KBM-7 (cell line): Measurements from ENCODE around the gene CCNY.

Experiments used
- DNase-seq: peaks from one replicate; pipeline ENCODE4 v3.0.0-alpha.2; 2015
- in situ Hi-C: fragments of 300-500 bp; cut with MboI; formaldehyde crosslinking; loops from 2 replicates; pipeline ENCODE4 v1.14.3; 2020; ENCODE audit warnings: low sequenced_read_pairs, low pct_unique_long_range_greater_than_20kb, mixed read lengths

The CCNY gene

GRCh38 chr10:35438718-35439571, 102.6 kb downstream of the CCNY start:
- in situ Hi-C loops, result no loop called here
- DNase-seq, result no peak

DNA sequence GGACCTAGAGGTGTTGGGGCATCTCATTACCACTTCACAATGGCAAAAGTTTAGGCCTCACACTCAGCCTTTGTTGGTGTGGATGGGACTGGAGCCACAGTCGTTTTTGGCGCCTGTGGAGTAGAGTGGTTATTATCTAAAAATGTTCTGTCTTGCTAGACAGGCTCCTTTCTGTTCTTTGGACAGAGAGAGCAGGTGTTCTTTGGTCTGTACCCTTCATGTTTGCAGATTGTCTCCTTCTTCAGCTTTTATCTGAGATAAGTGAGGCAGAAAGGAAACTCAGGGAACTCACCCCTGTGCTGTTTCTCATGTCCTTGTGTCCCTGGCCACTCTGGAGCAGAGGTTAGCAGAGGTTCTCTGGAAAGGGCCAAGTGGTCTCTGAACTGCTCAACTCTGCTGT, 103.7 kb downstream of the CCNY start:
- in situ Hi-C loops, result no loop called here
- no peak for DNase-seq

DNA sequence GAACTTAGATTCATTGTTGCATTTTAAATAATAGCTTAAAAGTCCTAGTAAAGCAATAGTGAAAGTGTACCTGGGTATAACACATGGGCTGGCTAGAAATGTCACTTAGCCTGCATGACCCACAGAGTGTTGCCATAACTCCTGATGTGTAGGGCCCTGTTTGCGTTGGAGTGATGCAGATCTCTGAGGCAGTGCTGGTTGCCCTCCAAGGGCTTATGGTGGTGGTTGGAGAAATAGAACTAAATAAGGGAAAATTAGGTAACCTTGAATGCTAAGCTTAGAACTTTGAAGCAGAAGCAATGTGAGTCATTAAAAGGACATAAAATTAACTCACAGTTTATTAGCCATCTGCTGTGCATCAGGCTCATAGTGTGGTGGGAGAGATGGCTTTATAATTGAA, 105.7 kb downstream of the CCNY start:
- no peak for DNase-seq
- in situ Hi-C loops, result no loop called here

DNA sequence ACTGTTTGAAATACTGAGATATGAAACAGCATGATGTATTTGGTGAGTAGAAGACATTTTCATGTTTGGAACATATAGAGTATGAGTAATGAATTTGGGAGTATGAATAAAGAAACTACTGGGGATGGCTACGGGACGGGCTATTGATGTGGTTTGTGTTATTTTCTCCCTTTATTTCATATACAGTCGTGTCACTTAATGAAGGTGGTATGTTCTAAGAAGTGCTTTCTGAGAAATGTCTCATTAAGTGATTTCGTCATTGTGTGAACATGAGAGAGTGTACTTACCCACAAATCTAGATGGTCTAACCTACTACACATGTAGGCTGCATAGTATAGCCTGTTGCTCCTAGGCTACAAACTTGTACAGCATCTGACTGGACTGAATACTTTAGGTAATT, 106.3 kb downstream of the CCNY start:
- no peak for DNase-seq
- in situ Hi-C loops, result no loop called here

DNA sequence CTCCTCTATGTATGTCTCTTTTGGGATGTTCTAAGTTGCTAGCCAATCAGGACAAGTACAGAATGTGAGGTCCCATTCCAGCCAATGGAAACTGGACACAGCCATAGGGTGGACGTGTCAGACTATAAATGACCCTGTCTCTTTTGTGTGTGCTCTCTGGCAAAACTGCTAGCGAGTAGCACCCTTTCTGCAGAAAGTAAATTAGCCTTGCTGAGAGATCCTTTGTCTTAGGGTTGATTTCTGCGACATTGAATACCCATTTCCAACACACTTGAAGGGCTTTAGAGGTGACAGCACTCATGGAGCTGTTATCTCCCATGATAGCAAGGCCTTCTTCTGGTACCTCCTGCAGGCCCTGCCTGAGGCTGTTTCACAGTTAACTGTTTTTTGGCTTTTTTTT, 107.5 kb downstream of the CCNY start:
- DNase-seq, result peak; percentile 29
- in situ Hi-C loops, result no loop called here

GRCh38 chr10:35445150-35445884, 109.0 kb downstream of the CCNY start:
- DNase-seq, result no peak
- in situ Hi-C loops, result no loop called here

DNA sequence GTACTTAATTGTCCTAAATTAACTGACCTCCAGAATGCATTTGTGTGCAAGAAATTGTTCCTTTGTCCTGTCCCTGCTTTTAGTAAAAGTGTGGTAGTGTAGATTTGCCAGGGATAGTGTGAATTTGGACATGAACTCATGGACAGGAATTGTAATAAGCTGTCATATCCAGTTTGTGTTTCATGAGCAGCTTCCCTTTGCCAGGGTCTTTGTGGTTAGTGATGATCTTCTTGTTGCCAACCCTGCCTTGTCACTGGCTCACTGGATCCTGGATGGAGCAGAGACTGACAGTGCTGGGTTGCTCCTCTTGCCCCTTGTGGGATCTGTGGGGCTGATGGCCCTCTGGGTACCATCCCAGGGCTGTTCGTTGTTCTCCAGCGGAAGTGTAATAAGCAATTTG, 110.1 kb downstream of the CCNY start:
- DNase-seq, result no peak
- in situ Hi-C loops, result no loop called here

DNA sequence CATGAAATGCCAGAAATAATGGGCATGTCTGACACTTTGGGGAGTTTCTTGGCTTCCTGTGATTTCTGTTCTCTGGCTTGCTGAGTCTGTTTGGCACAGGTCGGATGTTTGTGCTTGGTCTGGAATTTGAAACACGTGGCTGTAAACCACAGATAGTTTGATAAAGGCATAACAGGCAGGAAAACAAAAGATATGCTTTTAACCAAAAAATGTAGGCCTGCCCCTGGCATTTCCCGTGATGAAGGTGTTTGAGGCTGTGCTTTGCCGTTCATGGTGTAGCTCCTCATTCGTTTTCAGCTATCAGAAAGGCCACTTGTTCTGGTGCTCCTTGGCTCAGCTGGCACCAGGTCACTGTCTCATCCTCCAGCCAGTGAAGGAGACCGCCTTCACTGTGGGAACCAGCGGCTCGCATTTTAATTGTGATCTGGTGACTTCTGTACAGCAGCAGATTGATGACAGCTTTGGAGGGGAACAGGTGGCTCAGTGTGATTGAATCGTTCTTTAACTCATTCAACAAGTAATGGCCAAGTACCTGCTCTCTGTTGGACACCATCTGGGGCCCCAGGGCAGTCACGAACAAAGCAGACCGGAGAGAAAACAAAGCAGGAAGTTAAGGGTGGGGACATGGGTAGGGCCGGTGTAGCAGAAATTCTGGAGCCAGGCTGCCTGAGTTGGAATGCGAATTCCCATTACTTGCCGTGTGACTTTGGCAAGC, 111.5 kb downstream of the CCNY start:
- in situ Hi-C loops, result no loop called here
- peak; percentile 46 for DNase-seq

DNA sequence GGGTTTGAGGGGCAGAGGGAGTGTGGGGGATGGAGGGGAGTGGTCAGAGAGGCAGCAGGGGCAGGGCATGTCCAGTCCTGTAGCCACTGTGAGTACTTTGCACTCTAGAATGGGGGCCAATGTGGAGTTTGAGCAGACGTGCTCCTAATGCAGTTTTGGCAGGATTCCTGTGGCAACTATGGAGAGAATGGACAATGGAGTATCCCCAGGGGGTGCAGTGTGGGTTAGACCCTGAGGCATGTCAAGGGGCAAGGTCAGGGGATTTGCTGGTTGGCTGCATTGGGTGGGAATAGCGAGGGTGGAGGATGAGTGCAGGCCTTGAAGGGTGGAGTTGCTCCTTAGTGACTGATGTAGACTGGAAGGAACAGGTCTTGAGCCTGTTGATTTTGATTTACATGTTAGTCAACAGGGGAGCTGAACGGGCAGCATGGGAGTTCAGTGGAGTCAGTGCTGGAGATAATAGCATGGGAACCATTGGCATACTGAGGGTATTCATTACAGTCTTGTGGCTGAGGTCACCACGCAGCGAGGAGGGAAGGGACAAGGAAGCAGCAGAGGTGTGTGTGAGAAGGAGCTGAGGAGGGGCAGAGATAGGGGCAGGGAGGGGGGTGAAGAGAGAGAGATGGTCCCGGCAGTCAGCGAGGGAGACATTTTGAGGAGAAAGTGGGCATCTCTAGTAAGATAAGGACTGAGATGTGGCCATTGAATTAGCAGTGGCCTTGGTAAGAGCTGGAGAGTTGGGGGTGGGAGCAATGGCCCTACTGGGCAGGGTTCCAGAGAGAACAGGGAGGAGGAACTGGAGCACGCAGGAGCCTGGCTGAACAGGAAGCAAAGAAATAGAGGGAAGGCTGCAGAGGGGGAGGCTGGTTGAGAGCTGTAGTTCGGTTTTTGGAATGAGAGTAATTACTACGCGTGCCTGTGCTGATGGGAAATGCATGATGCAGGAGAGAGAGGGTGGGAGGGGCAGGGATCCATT, 112.7 kb downstream of the CCNY start:
- peak; percentile 86 for DNase-seq
- in situ Hi-C loops, result no loop called here

- no peak for DNase-seq
These were observed 113.6 kb downstream of the CCNY start for GRCh38 chr10:35449944-35450343.

GRCh38 chr10:35451151-35452016, 115.1 kb downstream of the CCNY start:
- peak; percentile 77 for DNase-seq
- in situ Hi-C loops, result no loop called here

More at GRCh38 chr10:35449944-35450343, 113.6 kb downstream of the CCNY start:
- in situ Hi-C loops, result no loop called here

DNA sequence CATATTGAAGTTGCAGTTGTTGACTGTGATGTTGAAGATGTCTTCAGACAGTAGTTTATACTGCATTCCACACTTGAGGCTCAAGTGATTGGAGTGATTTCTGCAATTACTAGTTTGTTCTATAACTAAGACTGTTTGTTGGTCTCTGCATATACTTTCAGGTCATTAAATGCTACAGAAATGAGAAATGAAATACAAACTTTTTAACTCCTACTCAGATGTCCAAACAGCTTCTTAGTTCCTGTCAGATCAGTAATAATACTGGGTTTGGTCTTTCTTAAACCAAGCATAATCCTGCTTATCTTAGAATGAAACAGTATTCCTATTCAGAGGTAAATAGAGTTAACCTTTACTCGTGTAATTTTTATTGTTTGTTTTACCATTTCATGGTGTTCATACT, 115.9 kb downstream of the CCNY start:
- no peak for DNase-seq
- in situ Hi-C loops, result no loop called here

DNA sequence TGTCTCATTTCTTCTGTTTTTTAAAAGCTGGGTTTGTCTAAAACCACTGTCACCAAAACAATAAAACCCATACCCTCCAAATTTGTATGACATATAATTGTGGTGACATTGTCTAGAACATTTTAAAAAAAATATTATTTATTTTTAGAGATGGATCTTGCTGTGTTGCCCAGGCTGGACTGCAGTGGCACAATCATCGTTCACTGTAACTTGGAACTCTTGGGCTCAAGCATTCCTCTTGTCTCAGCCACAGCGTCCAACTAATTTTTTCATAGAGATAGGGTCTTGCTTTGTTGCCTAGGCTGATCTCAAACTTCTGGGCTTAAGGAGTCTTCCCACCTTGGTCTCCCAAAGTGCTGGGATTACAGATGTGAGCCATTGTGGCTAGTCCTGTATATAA, 116.5 kb downstream of the CCNY start:
- in situ Hi-C loops, result no loop called here
- no peak for DNase-seq

DNA sequence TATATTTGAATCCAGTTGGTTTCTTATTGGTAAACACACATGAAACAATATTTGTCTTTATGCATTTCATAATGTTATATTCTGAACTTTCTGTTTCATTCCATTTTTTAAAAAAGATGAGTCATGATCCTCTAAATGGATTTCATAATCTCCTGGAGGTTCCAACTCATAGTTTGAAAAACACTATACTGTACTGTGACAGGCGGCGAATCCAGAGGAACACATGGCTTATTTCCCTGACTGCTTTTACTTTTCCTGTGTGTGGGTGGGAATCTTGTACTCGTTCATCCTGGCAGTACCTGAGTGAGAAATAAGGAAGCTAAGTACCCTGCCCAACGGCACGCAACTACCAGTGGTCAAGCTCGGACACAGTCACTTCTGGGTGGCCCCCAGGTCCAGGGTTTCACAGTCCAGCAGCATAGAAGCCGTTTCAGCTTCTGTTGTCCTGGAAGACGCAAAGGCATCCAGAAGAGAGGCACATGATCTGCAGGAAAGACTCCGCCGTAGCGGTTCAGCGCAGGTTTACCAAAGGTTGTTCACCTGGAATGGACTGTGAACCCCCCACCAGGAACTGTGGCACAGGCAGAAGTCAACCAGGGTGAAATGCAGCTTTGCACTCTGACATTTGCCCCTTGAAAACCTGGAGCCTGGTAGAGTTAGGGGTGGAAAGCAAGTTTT, 117.7 kb downstream of the CCNY start:
- in situ Hi-C loops, result no loop called here
- no peak for DNase-seq

- in situ Hi-C loops, result no loop called here
- no peak for DNase-seq
These were observed 119.9 kb downstream of the CCNY start for GRCh38 chr10:35456153-35456720.

GRCh38 chr10:35456784-35457183, 120.5 kb downstream of the CCNY start:
- no peak for DNase-seq
- in situ Hi-C loops, result no loop called here
